K562 (cell line): ENCODE data around the gene SAMD8. TPM values are rescaled to one million over a fixed set of nuclear protein-coding genes. Genes with fewer than 3 reads are reported as not detected.
A peak's percentile ranks its signal among the peaks of the same experiment; 100 is the strongest.

Experiments used
- C11orf30 ChIP-seq: fragments of 450-650 bp; IDR thresholded peaks from 2 replicates; pipeline ENCODE4 v1.6.1; 2016; ENCODE audit warnings: low read depth, mild to moderate bottlenecking
- CCNT2 ChIP-seq: IDR thresholded peaks from 2 replicates; pipeline ENCODE4 v1.6.1; 2011; ENCODE audit warnings: borderline replicate concordance, low read depth, mild to moderate bottlenecking, moderate library complexity, mixed read lengths, low read length; ENCODE audit not compliant: insufficient read length; ENCODE audit errors: extremely low read depth
- CHCHD3 ChIP-seq: fragments of 250-450 bp; sonication (Bioruptor Pico); IDR thresholded peaks from 2 replicates; pipeline ENCODE4 v2.1.2; 2022; ENCODE audit warnings: mild to moderate bottlenecking
- ETV1 ChIP-seq: fragments of 450-650 bp; conservative IDR thresholded peaks from 2 replicates; pipeline ENCODE4 v1.6.1; 2016; ENCODE audit warnings: missing genetic modification characterization, control low read depth, low read depth, missing compliant biosample characterization
- FOXO4 ChIP-seq: fragments of 450-650 bp; formaldehyde crosslinking; IDR thresholded peaks from 2 replicates; pipeline ENCODE4 v1.4.0; 2020; ENCODE audit warnings: mild to moderate bottlenecking, moderate library complexity
- HDAC3 ChIP-seq: fragments of 450-650 bp; IDR thresholded peaks from 2 replicates; pipeline ENCODE4 v1.6.1; 2018; ENCODE audit warnings: borderline replicate concordance, mild to moderate bottlenecking, moderate library complexity; ENCODE audit not compliant: partially characterized antibody
- MAX ChIP-seq: sonication (generic); formaldehyde crosslinking; IDR thresholded peaks from 2 replicates; pipeline ENCODE4 v1.9.0; 2022; ENCODE audit warnings: mild to moderate bottlenecking, missing genetic modification reagents
- MBD1 ChIP-seq: fragments of 250-450 bp; sonication (Bioruptor Pico); IDR thresholded peaks from 2 replicates; pipeline ENCODE4 v1.8.0; 2022; ENCODE audit warnings: inconsistent platforms
- PYGO2 ChIP-seq: fragments of 450-650 bp; IDR thresholded peaks from 2 replicates; pipeline ENCODE4 v1.6.1; 2016; ENCODE audit warnings: mild to moderate bottlenecking, missing genetic modification characterization, moderate library complexity, missing compliant biosample characterization
- RUNX1 ChIP-seq: sonication (generic); IDR thresholded peaks from 2 replicates; pipeline ENCODE4 v1.6.1; 2016; ENCODE audit warnings: antibody characterized with exemption, low read depth
- TBL1XR1 ChIP-seq, 2 experiments: IDR thresholded peaks; 2 replicates each; pipeline ENCODE4 v1.6.1; 2012; ENCODE audit warnings: improper control_type of control experiment in 2 of 2, low read length in 2 of 2, mild to moderate bottlenecking in 1 of 2
- ZEB2 ChIP-seq: fragments of 450-650 bp; IDR thresholded peaks from 2 replicates; pipeline ENCODE4 v1.6.1; 2016
- ZNF140 ChIP-seq: fragments of 250-450 bp; sonication (Bioruptor Pico); IDR thresholded peaks from 2 replicates; pipeline ENCODE4 v1.8.0; 2021; ENCODE audit warnings: moderate library complexity, mild to moderate bottlenecking, inconsistent platforms
- ZNF184 ChIP-seq: sonication (generic); formaldehyde crosslinking; IDR thresholded peaks from 2 replicates; pipeline ENCODE4 v1.5.0; 2020; ENCODE audit warnings: missing genetic modification reagents
- ZNF3 ChIP-seq: fragments of 250-450 bp; sonication (Bioruptor Pico); IDR thresholded peaks from 2 replicates; pipeline ENCODE4 v1.5.0; 2021; ENCODE audit warnings: mild to moderate bottlenecking, moderate library complexity
- ZNF445 ChIP-seq: fragments of 250-450 bp; sonication (Bioruptor Pico); IDR thresholded peaks from 2 replicates; pipeline ENCODE4 v1.4.0; 2020; ENCODE audit warnings: low read depth, mild to moderate bottlenecking, moderate library complexity
- ZNF707 ChIP-seq: fragments of 250-450 bp; sonication (Bioruptor Pico); conservative IDR thresholded peaks from 2 replicates; pipeline ENCODE4 v1.8.0; 2022; ENCODE audit warnings: inconsistent platforms, mild to moderate bottlenecking, moderate library complexity
- polyA plus RNA-seq, 8 experiments: library from polyadenylated mRNA; depleted of rRNA in 4 of 8; stranded (reverse) in 5 of 8; unstranded in 3 of 8; fragments of >200 nt; fragmentation: Nextera tagmentation in 2 of 8; fragmentation: Illumina TruSeq in 1 of 8; extraction: Ambion mirVana in 2 of 8; extraction: Trizol in 1 of 8; gene quantifications; 2 replicates each; pipeline versions ENCODE4 v1.2.1 to v1.2.3, GENCODE V29; 2011 to 2014; ENCODE audit warnings: inconsistent platforms in 1 of 8, missing spikeins in 1 of 8
- total RNA-seq, 7 experiments: library from RNA; depleted of rRNA in 6 of 7; stranded (reverse); fragments of >200 nt in 6 of 7; fragmentation: Illumina TruSeq in 2 of 7; extraction: Trizol in 2 of 7; gene quantifications; 2 replicates each; pipeline versions ENCODE4 v1.2.1 to v1.2.3, GENCODE V29; 2011 to 2021; ENCODE audit warnings: low replicate concordance in 1 of 7
- TF ChIP-seq, protein P1 (sequence below): sonication (generic); formaldehyde crosslinking; IDR thresholded peaks from 2 replicates; pipeline ENCODE4 v1.8.0; 2022; ENCODE audit warnings: mild to moderate bottlenecking, missing genetic modification reagents
- TF ChIP-seq, protein P2 (sequence below), 3 experiments: fragments of 200-800 bp in 1 of 3; fragments of 250-450 bp in 1 of 3; fragments of 450-650 bp in 1 of 3; sonication (Bioruptor Pico) in 1 of 3; sonication (Bioruptor generic) in 1 of 3; formaldehyde crosslinking in 1 of 3; IDR thresholded peaks; 2 replicates each; pipeline versions ENCODE4 v1.6.1 to v1.8.0; 2016 to 2022; ENCODE audit warnings: mild to moderate bottlenecking in 2 of 3, missing genetic modification characterization in 2 of 3, missing compliant biosample characterization in 1 of 3, moderate library complexity in 1 of 3

The SAMD8 gene
- total and polyA plus RNA-seq, 9 of the 15 experiments (the other 6 are each of a cell fraction or from before 2014, with no cell fraction given), result 2.7 to 16.1 (median 6.2) TPM

DNA sequence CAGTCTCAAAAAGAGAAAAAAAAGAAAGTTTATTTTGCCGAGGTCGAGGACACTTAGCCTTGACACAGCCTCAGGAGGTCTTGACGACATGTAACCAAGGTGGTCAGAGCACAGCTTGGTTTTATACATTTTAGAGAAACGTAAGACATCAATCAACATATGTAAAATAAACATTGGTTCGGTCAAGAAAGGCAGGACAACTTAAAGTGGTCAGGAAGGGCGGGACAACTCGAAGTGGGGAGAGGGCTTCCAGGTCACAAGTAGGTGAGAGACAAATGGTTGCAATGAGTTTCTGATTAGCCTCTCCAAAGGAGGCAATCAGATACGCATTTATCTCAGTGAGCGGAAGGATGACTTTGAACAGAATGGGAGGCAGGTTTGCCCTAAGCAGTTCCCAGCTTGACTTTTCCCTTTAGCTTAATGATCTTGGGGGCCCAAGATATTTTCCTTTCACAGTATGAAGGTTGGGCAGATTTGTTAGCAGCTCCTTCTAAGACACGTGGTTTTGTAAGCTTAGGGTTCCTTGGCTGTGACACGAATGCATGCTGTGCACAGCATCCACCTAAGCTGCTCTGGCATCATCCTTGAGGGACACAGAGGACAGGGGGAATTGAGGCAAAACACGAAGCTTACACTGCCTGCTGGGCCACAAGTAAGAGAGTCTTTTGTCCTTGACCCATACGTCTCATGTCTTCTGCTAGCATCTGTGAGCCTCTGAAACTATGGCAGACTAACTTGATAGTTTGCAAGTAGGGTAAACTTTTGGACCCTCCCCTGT is 95.8 kb downstream of the SAMD8 start (continued):
- TF ChIP-seq FOXO4 (CRISPR knock-in tag), result no peak
- no peak for TF ChIP-seq ZNF140
- no peak for TF ChIP-seq HDAC3
- TF ChIP-seq C11orf30, result no peak
- no peak for TF ChIP-seq ZNF3
- TF ChIP-seq PYGO2 (tag), result no peak
- TF ChIP-seq ETV1 (tag), result 0 out of 2 replicates have a peak, but pooled peaks have one; percentile 25
- TF ChIP-seq ZNF707 (CRISPR knock-in tag), result no peak
- TF ChIP-seq TBL1XR1 (IDR thresholded peaks at IDR 0.05; ENCODE audit: low read length in 2 of 2), result no peak
- no peak for TF ChIP-seq MBD1
- no peak for TF ChIP-seq ZNF445 (CRISPR knock-in tag)
- TF ChIP-seq, protein P1, sequence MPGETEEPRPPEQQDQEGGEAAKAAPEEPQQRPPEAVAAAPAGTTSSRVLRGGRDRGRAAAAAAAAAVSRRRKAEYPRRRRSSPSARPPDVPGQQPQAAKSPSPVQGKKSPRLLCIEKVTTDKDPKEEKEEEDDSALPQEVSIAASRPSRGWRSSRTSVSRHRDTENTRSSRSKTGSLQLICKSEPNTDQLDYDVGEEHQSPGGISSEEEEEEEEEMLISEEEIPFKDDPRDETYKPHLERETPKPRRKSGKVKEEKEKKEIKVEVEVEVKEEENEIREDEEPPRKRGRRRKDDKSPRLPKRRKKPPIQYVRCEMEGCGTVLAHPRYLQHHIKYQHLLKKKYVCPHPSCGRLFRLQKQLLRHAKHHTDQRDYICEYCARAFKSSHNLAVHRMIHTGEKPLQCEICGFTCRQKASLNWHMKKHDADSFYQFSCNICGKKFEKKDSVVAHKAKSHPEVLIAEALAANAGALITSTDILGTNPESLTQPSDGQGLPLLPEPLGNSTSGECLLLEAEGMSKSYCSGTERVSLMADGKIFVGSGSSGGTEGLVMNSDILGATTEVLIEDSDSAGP (CRISPR knock-in tag), result no peak
- TF ChIP-seq, protein P2, sequence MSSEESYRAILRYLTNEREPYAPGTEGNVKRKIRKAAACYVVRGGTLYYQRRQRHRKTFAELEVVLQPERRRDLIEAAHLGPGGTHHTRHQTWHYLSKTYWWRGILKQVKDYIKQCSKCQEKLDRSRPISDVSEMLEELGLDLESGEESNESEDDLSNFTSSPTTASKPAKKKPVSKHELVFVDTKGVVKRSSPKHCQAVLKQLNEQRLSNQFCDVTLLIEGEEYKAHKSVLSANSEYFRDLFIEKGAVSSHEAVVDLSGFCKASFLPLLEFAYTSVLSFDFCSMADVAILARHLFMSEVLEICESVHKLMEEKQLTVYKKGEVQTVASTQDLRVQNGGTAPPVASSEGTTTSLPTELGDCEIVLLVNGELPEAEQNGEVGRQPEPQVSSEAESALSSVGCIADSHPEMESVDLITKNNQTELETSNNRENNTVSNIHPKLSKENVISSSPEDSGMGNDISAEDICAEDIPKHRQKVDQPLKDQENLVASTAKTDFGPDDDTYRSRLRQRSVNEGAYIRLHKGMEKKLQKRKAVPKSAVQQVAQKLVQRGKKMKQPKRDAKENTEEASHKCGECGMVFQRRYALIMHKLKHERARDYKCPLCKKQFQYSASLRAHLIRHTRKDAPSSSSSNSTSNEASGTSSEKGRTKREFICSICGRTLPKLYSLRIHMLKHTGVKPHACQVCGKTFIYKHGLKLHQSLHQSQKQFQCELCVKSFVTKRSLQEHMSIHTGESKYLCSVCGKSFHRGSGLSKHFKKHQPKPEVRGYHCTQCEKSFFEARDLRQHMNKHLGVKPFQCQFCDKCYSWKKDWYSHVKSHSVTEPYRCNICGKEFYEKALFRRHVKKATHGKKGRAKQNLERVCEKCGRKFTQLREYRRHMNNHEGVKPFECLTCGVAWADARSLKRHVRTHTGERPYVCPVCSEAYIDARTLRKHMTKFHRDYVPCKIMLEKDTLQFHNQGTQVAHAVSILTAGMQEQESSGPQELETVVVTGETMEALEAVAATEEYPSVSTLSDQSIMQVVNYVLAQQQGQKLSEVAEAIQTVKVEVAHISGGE (CRISPR knock-in tag; IDR thresholded peaks at IDR 0.05), result no peak
- peak; percentile 18; the same call in 1 of the 2 replicates for TF ChIP-seq MAX
- TF ChIP-seq ZNF184, result no peak
- no peak for TF ChIP-seq CHCHD3
- TF ChIP-seq CCNT2, result no peak
- peak; percentile 30; the same call in 1 of the 2 replicates for TF ChIP-seq ZEB2
- no peak for TF ChIP-seq RUNX1
